ENCODE results near the gene CREG2. TPM values are rescaled to one million over a fixed set of nuclear protein-coding genes. Genes with fewer than 3 reads are reported as not detected.
"Not testable (repeated sequence)": the region's sequence is repeated elsewhere in the genome, so short reads cannot be mapped to it uniquely, and the experiment has no call there.

The CREG2 gene
- total RNA-seq, 1 donor from 2014 or later = not detected

GRCh38 chr2:101361522-101361921, 25.8 kb downstream of the CREG2 start:
- Mint-ChIP-seq H3K9me3 (no peaks in the 10 kb centered on the region), H3K36me3 (ENCODE audit: low read depth) (no peaks in the 10 kb centered on the region), H3K27ac (no peak overlapping the region), H3K4me1 (ENCODE audit: low read depth) (peaks cover 27% of the 10 kb centered on the region), H3K4me3 (ENCODE audit: low read depth) (peak overlapping the region; percentile 13), H3K27me3 (ENCODE audit: low read depth) (peaks cover 18% of the 10 kb centered on the region)
- intact Hi-C loops (cut with micrococcal nuclease) = no loop called here
- peak; percentile 25 for DNase-seq (ENCODE audit: low spot score)

GRCh38 chr2:101361121-101361520, 26.2 kb downstream of the CREG2 start:
- Mint-ChIP-seq H3K27ac (no peak overlapping the region), H3K4me1 (ENCODE audit: low read depth) (peaks cover 27% of the 10 kb centered on the region), H3K9me3 (no peaks in the 10 kb centered on the region), H3K27me3 (ENCODE audit: low read depth) (peaks cover 16% of the 10 kb centered on the region), H3K36me3 (ENCODE audit: low read depth) (no peaks in the 10 kb centered on the region), H3K4me3 (ENCODE audit: low read depth) (peak overlapping the region; percentile 13)
- intact Hi-C loops (cut with micrococcal nuclease) = no loop called here
- no peak for DNase-seq (ENCODE audit: low spot score)

GRCh38 chr2:101360232-101360631, 27.1 kb downstream of the CREG2 start:
- peaks cover 7% of the 10 kb centered on the region for H3K27me3 Mint-ChIP-seq (ENCODE audit: low read depth)
- H3K9me3 Mint-ChIP-seq = no peaks in the 10 kb centered on the region
- no peak for DNase-seq (ENCODE audit: low spot score)
- no peak overlapping the region for H3K4me3 Mint-ChIP-seq (ENCODE audit: low read depth)
- H3K4me1 Mint-ChIP-seq (ENCODE audit: low read depth) = peaks cover 27% of the 10 kb centered on the region
- intact Hi-C loops (cut with micrococcal nuclease) = no loop called here
- H3K27ac Mint-ChIP-seq = no peak overlapping the region
- H3K36me3 Mint-ChIP-seq (ENCODE audit: low read depth) = no peaks in the 10 kb centered on the region

GRCh38 chr2:101359410-101359954, 27.8 kb downstream of the CREG2 start:
- Mint-ChIP-seq H3K9me3 (no peaks in the 10 kb centered on the region), H3K27me3 (ENCODE audit: low read depth) (peaks cover 5% of the 10 kb centered on the region), H3K36me3 (ENCODE audit: low read depth) (no peaks in the 10 kb centered on the region), H3K27ac (no peak overlapping the region), H3K4me1 (ENCODE audit: low read depth) (peaks cover 27% of the 10 kb centered on the region), H3K4me3 (ENCODE audit: low read depth) (no peak overlapping the region)
- intact Hi-C loops (cut with micrococcal nuclease) = no loop called here
- DNase-seq (ENCODE audit: low spot score) = no peak

- no peak overlapping the region for H3K27ac Mint-ChIP-seq
- no peaks in the 10 kb centered on the region for H3K9me3 Mint-ChIP-seq
- peaks cover 6% of the 10 kb centered on the region for H3K27me3 Mint-ChIP-seq (ENCODE audit: low read depth)
- no peak for DNase-seq (ENCODE audit: low spot score)
- H3K4me1 Mint-ChIP-seq (ENCODE audit: low read depth) = peaks cover 24% of the 10 kb centered on the region
- intact Hi-C loops (cut with micrococcal nuclease) = no loop called here
- no peaks in the 10 kb centered on the region for H3K36me3 Mint-ChIP-seq (ENCODE audit: low read depth)
- H3K4me3 Mint-ChIP-seq (ENCODE audit: low read depth) = no peak overlapping the region
These were observed 29.9 kb downstream of the CREG2 start for GRCh38 chr2:101357376-101357775.

- Mint-ChIP-seq H3K36me3 (ENCODE audit: low read depth) (no peaks in the 10 kb centered on the region), H3K9me3 (no peaks in the 10 kb centered on the region), H3K4me3 (ENCODE audit: low read depth) (no peak overlapping the region), H3K27ac (no peak overlapping the region), H3K4me1 (ENCODE audit: low read depth) (peaks cover 16% of the 10 kb centered on the region), H3K27me3 (ENCODE audit: low read depth) (peaks cover 6% of the 10 kb centered on the region)
- intact Hi-C loops (cut with micrococcal nuclease) = no loop called here
- DNase-seq (ENCODE audit: low spot score) = no peak
These were observed 30.8 kb downstream of the CREG2 start for GRCh38 chr2:101356521-101356920.

- no peak overlapping the region for H3K4me3 Mint-ChIP-seq (ENCODE audit: low read depth)
- H3K4me1 Mint-ChIP-seq (ENCODE audit: low read depth) = peaks cover 11% of the 10 kb centered on the region
- peaks cover 6% of the 10 kb centered on the region for H3K27me3 Mint-ChIP-seq (ENCODE audit: low read depth)
- H3K27ac Mint-ChIP-seq = no peak overlapping the region
- intact Hi-C loops (cut with micrococcal nuclease) = no loop called here
- no peaks in the 10 kb centered on the region for H3K36me3 Mint-ChIP-seq (ENCODE audit: low read depth)
- no peak for DNase-seq (ENCODE audit: low spot score)
- no peaks in the 10 kb centered on the region for H3K9me3 Mint-ChIP-seq
These were observed 31.2 kb downstream of the CREG2 start for GRCh38 chr2:101356055-101356454.

- Mint-ChIP-seq H3K4me1 (ENCODE audit: low read depth) (peaks cover 12% of the 10 kb centered on the region), H3K27ac (no peak overlapping the region), H3K27me3 (ENCODE audit: low read depth) (peaks cover 6% of the 10 kb centered on the region), H3K9me3 (no peaks in the 10 kb centered on the region), H3K36me3 (ENCODE audit: low read depth) (no peaks in the 10 kb centered on the region), H3K4me3 (ENCODE audit: low read depth) (no peak overlapping the region)
- no peak for DNase-seq (ENCODE audit: low spot score)
- intact Hi-C loops (cut with micrococcal nuclease) = no loop called here
These were observed 31.8 kb downstream of the CREG2 start for GRCh38 chr2:101355401-101356054.

- Mint-ChIP-seq H3K9me3 (no peaks in the 10 kb centered on the region), H3K36me3 (ENCODE audit: low read depth) (no peaks in the 10 kb centered on the region)
These were observed 32.6 kb downstream of the CREG2 start for GRCh38 chr2:101354420-101355311.

GRCh38 chr2:101352631-101353030, 34.7 kb downstream of the CREG2 start:
- H3K4me3 Mint-ChIP-seq (ENCODE audit: low read depth); intact Hi-C loops (cut with micrococcal nuclease); H3K36me3 Mint-ChIP-seq (ENCODE audit: low read depth); H3K27me3 Mint-ChIP-seq (ENCODE audit: low read depth); DNase-seq (ENCODE audit: low spot score); H3K27ac Mint-ChIP-seq; H3K9me3 Mint-ChIP-seq: not testable (repeated sequence)
- H3K4me1 Mint-ChIP-seq (ENCODE audit: low read depth) = peaks cover 10% of the 10 kb centered on the region

More at GRCh38 chr2:101354420-101355311, 32.6 kb downstream of the CREG2 start:
- Mint-ChIP-seq H3K4me3 (ENCODE audit: low read depth) (no peak overlapping the region), H3K4me1 (ENCODE audit: low read depth) (peaks cover 9% of the 10 kb centered on the region), H3K27me3 (ENCODE audit: low read depth) (peaks cover 6% of the 10 kb centered on the region), H3K27ac (no peak overlapping the region)
- DNase-seq (ENCODE audit: low spot score) = no peak
- intact Hi-C loops (cut with micrococcal nuclease) = no loop called here

- Mint-ChIP-seq H3K9me3 (no peaks in the 10 kb centered on the region), H3K36me3 (ENCODE audit: low read depth) (no peaks in the 10 kb centered on the region), H3K27me3 (ENCODE audit: low read depth) (peaks cover 13% of the 10 kb centered on the region), H3K4me3 (ENCODE audit: low read depth) (no peak overlapping the region), H3K4me1 (ENCODE audit: low read depth) (peaks cover 10% of the 10 kb centered on the region), H3K27ac (no peak overlapping the region)
- DNase-seq (ENCODE audit: low spot score) = no peak
- intact Hi-C loops (cut with micrococcal nuclease) = no loop called here
These were observed 36.1 kb downstream of the CREG2 start for GRCh38 chr2:101351207-101351606.

GRCh38 chr2:101349893-101350662, 37.2 kb downstream of the CREG2 start:
- intact Hi-C loops (cut with micrococcal nuclease) = no loop called here
- no peak overlapping the region for H3K4me3 Mint-ChIP-seq (ENCODE audit: low read depth)
- peaks cover 10% of the 10 kb centered on the region for H3K4me1 Mint-ChIP-seq (ENCODE audit: low read depth)
- no peak for DNase-seq (ENCODE audit: low spot score)
- H3K36me3 Mint-ChIP-seq (ENCODE audit: low read depth) = no peaks in the 10 kb centered on the region
- H3K27ac Mint-ChIP-seq = no peak overlapping the region
- no peaks in the 10 kb centered on the region for H3K9me3 Mint-ChIP-seq
- H3K27me3 Mint-ChIP-seq (ENCODE audit: low read depth) = peaks cover 13% of the 10 kb centered on the region
